Inferior parietal cortex (tissue), 1 donor: ENCODE results near the gene MAD2L1.

ENCODE experiments used
- DNase-seq: peaks from one replicate; pipeline ENCODE4 v3.0.0-alpha.2; 2016; ENCODE audit errors: extremely low spot score

Gene MAD2L1

GRCh38 chr4:120059036-120059435, 7.6 kb downstream of the MAD2L1 start:
- no peak for DNase-seq

- no peak for DNase-seq
These were observed 9.2 kb downstream of the MAD2L1 start for GRCh38 chr4:120057416-120057815.

DNA sequence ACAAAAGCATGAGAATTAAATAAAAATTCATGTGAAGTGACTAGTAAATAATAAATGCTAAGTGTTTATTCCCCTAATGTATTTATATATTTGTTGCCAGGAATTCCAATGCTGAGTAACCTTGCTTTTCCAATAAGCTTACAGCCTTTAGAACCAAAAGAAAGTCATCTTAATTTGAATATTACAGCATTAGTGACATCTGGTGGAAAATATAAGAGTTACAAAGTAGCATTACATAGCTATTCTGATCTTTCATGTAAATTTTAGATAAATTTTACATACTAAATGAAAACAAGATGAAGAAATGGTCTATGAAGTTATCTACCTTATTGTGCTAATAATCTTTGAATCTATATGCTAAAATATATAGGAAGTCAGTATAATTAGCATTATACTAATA, 10.4 kb downstream of the MAD2L1 start:
- DNase-seq: no peak

DNA sequence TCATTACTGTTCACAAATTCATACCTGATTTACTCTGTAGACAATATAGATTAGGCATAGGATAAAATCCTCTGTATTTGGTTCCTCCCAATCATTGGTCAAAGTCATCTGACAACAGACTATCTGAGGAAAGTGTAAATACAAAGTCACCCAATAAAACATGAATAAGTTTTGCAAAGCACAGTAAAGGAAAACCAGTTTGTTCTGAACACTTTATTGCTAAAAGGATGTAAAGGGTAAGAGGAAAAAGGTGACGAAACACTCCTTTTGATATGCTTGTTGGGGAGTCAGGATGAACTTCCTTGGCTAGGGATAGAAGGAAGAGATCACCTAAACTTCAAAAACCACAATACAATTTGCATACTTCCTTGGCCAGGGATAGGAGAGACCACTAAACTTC, 10.9 kb downstream of the MAD2L1 start:
- no peak for DNase-seq

GRCh38 chr4:120055162-120055561, 11.5 kb downstream of the MAD2L1 start:
- DNase-seq: no peak

- DNase-seq: no peak
These were observed 12.7 kb downstream of the MAD2L1 start for GRCh38 chr4:120053911-120054310.

- no peak for DNase-seq
These were observed 13.8 kb downstream of the MAD2L1 start for GRCh38 chr4:120052856-120053255.

DNA sequence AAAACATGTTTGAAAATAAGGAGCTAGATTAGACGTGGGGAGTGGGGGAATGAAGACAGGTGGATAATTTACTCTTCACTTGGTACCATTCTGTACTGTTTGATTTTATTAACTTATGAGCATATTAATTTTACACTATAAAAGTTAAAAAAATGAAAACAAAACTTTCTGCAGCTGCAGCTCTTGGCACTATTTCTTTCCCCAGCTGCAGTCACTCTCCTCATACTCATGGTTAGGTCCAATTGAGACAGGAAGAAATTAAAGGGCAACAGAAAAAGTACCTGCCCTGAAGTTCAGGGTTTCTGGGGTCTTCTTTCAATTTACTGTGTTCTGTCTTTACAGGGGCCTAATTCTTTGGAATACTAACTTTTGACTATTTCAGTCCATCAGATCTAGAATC, 15.4 kb downstream of the MAD2L1 start:
- DNase-seq: no peak

GRCh38 chr4:120049732-120050494, 16.7 kb downstream of the MAD2L1 start:
- peak; percentile 95 for DNase-seq

GRCh38 chr4:120043828-120044227, 22.8 kb downstream of the MAD2L1 start:
- DNase-seq: no peak

DNA sequence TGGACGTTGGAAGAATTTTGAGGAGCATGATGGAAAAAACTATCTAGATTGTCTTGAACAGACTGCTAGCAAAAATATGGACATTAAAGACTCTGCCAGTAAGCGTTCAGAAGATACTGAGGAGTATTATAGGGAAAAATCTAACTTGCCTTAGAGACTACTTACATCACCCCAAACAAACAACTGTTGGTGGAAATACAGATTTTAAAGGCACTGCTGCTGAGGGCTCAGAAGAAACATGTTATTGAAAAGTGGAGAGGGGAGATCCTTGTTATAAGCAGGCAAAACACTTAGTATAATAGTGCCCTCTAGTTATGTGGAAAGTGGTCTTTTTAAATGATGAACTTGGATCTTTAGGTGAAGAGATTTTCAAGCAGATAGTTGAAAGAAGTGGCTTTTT, 29.2 kb downstream of the MAD2L1 start:
- no peak for DNase-seq

GRCh38 chr4:120034913-120035312, 31.7 kb downstream of the MAD2L1 start:
- no peak for DNase-seq

GRCh38 chr4:120026853-120027252, 39.8 kb downstream of the MAD2L1 start:
- DNase-seq: no peak

DNA sequence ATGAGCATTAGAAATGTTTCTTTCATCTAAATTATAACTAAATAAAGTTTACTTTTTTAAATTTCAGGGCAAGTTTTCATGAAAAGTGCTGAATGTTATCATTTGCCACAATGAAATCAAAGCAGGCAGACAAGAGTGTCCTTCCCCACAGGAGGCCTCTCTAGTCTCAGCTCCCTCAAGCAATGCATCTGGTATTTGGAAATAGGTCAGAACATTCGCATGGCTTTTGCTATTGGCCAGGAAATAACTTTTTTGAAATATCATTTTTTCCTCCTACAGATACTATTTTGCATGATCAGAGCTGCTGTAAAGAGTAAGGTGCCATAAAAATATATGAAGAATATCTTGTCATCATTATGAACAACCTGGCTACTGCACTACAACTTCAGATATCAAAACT, 41.1 kb downstream of the MAD2L1 start:
- DNase-seq: no peak

DNA sequence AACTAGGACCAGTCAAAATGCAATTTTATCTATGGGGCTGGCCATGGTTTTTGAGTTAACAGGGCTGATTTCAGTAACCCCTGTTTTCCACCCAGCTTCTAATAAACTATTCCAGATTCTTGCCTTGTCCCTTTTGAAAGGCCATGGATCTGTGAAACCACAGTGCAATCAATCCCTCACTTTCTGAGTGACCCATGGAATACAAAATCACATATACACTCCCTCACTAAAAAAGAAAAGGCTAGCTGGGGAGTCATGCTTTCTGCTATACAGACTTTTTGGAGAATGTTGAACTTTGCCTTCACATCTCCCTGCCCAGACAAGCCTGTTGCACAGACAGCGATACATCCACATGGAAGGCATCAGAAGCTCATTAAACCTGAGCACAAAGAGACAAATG, 47.9 kb downstream of the MAD2L1 start:
- no peak for DNase-seq

DNA sequence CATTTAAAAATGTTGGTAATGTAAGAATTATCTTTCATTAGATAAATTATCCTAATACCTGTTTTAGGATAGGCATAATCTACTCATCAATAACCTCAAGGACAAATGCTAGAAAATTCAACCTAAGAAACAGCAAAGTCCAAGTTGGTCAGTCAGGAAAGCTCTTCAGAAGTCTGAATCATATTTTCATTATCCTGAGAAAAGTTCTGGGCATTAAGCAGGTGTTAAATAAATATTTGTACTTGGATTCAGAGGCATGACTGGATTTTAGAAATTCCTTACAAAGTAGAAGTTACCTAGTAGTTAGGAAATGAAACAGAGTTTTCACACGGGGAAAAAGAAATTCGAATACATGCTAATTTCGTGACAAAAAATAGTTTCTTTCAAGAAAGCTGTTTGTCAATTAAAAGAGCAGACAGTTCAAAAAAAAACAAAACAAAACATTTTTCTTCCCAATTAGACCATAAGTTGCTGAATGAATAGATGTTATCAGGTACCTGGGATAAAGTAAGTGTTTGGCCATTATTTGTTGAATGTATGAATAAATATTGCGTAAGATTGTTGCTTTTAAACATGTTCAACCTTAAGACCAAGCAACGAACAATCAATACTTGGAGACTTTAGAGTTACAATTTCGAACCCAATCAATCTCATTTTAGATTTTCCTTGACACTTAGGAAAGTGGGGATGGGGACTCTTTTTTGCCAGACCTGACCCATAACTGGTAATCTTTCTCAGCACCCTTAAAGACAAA, 48.5 kb downstream of the MAD2L1 start:
- no peak for DNase-seq

GRCh38 chr4:120011725-120012124, 54.9 kb downstream of the MAD2L1 start:
- DNase-seq: no peak

DNA sequence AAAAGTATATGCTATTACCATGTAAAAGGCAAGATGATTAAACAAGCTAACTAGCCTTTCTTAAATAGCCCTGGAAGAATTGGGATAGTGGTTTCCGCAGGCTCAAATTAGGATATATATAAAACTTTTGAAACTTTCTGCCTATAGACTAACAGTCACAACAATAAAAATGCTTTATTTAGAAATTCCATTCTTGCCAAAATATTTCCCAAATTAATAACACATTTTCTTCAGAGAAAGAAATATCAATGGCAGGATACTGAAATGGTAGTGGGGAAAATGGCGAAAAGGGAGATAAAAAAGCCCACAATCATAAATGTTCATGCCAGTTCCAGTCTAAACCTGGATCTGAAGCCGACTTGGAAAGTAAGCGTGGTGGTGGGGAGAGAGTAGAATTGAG, 56.0 kb downstream of the MAD2L1 start:
- no peak for DNase-seq

DNA sequence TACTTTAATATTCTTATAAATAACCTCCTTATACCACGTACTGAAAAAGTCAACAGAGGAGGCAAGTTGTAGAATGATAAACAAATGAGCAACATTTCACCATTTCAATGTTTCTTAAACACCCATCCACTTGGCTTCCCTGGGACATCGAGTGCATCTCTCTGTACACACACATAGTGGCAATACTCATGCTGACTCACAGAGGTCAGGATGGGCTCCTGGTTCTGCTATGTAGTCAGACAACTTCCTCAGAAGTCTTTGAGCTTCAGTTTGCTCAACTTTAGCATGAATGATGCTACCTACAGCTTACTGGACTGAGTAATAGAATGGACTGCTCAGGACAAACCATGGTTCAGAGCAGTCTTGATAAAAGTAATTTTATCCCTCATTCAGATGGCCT, 56.9 kb downstream of the MAD2L1 start:
- no peak for DNase-seq

- no peak for DNase-seq
These were observed 57.7 kb downstream of the MAD2L1 start for GRCh38 chr4:120008957-120009356.

GRCh38 chr4:120007896-120008436, 58.7 kb downstream of the MAD2L1 start:
- DNase-seq: no peak

- no peak for DNase-seq
These were observed 59.3 kb downstream of the MAD2L1 start for GRCh38 chr4:120007191-120007871.
